Peyer's patch (tissue), 4 donors: Measurements from ENCODE around the gene CA5A.

Experiments
- CTCF ChIP-seq, 6 experiments: fragments of 450-650 bp in 4 of 6; fragments of 200-600 bp in 2 of 6; sonication (generic) in 1 of 6; IDR thresholded peaks; one replicate each; pipeline ENCODE4 v1.5.1; 2017 to 2019; ENCODE audit warnings: antibody characterized with exemption in 6 of 6, mild to moderate bottlenecking in 3 of 6, moderate library complexity in 1 of 6
- POLR2A ChIP-seq, 2 donors: fragments of 450-650 bp; IDR thresholded peaks; one replicate each; pipeline ENCODE4 v1.5.1; 2017; ENCODE audit warnings: antibody characterized with exemption in 2 of 2, mild to moderate bottlenecking in 2 of 2, moderate library complexity in 2 of 2

- TF ChIP-seq CTCF (IDR thresholded peaks at IDR 0.05) (no peak), POLR2A (IDR thresholded peaks at IDR 0.05) (no peak)
Measured at GRCh38 chr16:87957296-87958094, 21.2 kb upstream of the CA5A start.
